Keratinocyte (primary cell): ENCODE measurements around the gene PRR14L.

Source experiments
- EZH2 ChIP-seq: IDR thresholded peaks from one replicate; pipeline ENCODE4 v1.6.1; 2012; ENCODE audit warnings: inconsistent platforms, mild to moderate bottlenecking, low read length, moderate library complexity
- TF ChIP-seq, protein P1 (sequence below), 3 experiments: IDR thresholded peaks in 1 of 3; conservative IDR thresholded peaks in 1 of 3; optimal IDR thresholded peaks in 1 of 3; 2 replicates in 2 of 3; 3 replicates in 1 of 3; pipeline versions ENCODE3 to v1.5.1; 2011; ENCODE audit warnings: low read length in 3 of 3, mild to moderate bottlenecking in 3 of 3, moderate library complexity in 2 of 3, control low read depth in 1 of 3, inconsistent platforms in 1 of 3; ENCODE audit not compliant: insufficient read depth in 2 of 3; ENCODE audit errors: extremely low read depth in 1 of 3

DNA sequence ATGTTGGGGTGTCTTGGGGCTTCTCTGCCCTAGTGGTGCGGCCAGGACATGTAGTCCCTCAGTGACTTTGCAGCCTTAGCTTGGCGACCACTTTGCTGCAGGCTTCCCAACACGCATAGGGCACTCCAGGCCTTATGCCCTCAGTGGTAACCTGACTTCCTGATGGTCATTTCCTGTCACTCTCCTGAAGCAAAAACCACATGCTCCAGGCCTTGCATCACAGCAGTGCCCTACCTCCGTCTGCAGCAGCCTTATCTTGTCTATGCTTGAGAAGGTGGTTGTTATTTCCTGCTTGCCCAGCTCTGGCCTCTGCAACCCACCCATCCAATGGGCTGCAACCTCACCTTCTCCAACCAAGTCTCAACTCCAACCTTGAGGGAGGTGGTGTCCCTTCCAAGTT lies 54.5 kb downstream of the PRR14L start:
- TF ChIP-seq, protein P1, sequence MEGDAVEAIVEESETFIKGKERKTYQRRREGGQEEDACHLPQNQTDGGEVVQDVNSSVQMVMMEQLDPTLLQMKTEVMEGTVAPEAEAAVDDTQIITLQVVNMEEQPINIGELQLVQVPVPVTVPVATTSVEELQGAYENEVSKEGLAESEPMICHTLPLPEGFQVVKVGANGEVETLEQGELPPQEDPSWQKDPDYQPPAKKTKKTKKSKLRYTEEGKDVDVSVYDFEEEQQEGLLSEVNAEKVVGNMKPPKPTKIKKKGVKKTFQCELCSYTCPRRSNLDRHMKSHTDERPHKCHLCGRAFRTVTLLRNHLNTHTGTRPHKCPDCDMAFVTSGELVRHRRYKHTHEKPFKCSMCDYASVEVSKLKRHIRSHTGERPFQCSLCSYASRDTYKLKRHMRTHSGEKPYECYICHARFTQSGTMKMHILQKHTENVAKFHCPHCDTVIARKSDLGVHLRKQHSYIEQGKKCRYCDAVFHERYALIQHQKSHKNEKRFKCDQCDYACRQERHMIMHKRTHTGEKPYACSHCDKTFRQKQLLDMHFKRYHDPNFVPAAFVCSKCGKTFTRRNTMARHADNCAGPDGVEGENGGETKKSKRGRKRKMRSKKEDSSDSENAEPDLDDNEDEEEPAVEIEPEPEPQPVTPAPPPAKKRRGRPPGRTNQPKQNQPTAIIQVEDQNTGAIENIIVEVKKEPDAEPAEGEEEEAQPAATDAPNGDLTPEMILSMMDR (optimal IDR thresholded peaks at IDR 0.05 in 1 of 3, IDR thresholded peaks at IDR 0.05 in 1 of 3, conservative IDR thresholded peaks at IDR 0.05 in 1 of 3; ENCODE audit: extremely low read depth in 1 of 3, insufficient read depth in 2 of 3, low read length in 3 of 3), result no peak
- TF ChIP-seq EZH2, result no peak
